Ovary (tissue), 9 donors: Measurements from ENCODE around the gene NEDD9. TPM values are rescaled to one million over a fixed set of nuclear protein-coding genes. Genes with fewer than 3 reads are reported as not detected.

Source experiments
- DNase-seq, 5 donors: peaks; one replicate each; pipeline ENCODE4 v3.0.0-alpha.2; 2019 to 2020
- H3K27ac ChIP-seq, 2 donors: fragments of 200-600 bp; one replicate each; pipeline versions ENCODE4 v1.5.1 to v1.8.0; 2019 to 2022
- H3K27me3 ChIP-seq: fragments of 200-600 bp; one replicate; pipeline ENCODE4 v1.8.0; 2022
- H3K36me3 ChIP-seq: fragments of 200-600 bp; sonication (generic); one replicate; pipeline ENCODE4 v1.5.1; 2019
- H3K4me1 ChIP-seq: one replicate; pipeline ENCODE4 v1.8.1; 2013; ENCODE audit warnings: mild to moderate bottlenecking, moderate library complexity; ENCODE audit not compliant: insufficient read depth
- H3K4me3 ChIP-seq: fragments of 200-600 bp; sonication (generic); one replicate; pipeline ENCODE4 v1.5.1; 2017
- H3K9me3 ChIP-seq, 2 donors: fragments of 200-600 bp in 1 of 2; sonication (generic) in 1 of 2; one replicate each; pipeline versions ENCODE4 v1.5.1 to v1.8.1; 2013 to 2019; ENCODE audit warnings: mild to moderate bottlenecking in 1 of 2, moderate library complexity in 1 of 2
- CTCF ChIP-seq, 3 donors: fragments of 450-650 bp in 2 of 3; fragments of 200-600 bp in 1 of 3; IDR thresholded peaks; one replicate each; pipeline versions ENCODE4 v1.5.1 to v1.8.0; 2016 to 2022; ENCODE audit warnings: antibody characterized with exemption in 3 of 3, mild to moderate bottlenecking in 1 of 3
- EP300 ChIP-seq: sonication (generic); formaldehyde crosslinking; IDR thresholded peaks from one replicate; pipeline ENCODE4 v1.6.1; 2017; ENCODE audit warnings: antibody characterized with exemption
- POLR2A ChIP-seq: fragments of 450-650 bp; IDR thresholded peaks from one replicate; pipeline ENCODE4 v1.6.1; 2017; ENCODE audit warnings: antibody characterized with exemption, mild to moderate bottlenecking, moderate library complexity
- WGBS, 3 donors: extraction: QIAGEN DNeasy Blood & Tissue Kit in 1 of 3; methylation state at CpG; one replicate each; pipeline versions ENCODE4 v1.1.5 to v1.1.7; 2013 to 2017; 5-methylcytosine and 5-hydroxymethylcytosine counted together
- intact Hi-C, 4 donors: fragments of 100-400 bp; cut with DNase I; formaldehyde crosslinking; loops; one replicate each; pipeline versions ENCODE4 v1.11.0 to v1.15.1; 2022 to 2023
- polyA plus RNA-seq, 2 donors: library from polyadenylated mRNA; stranded (reverse); fragments of 200-250 nt in 1 of 2; fragments of 350-450 nt in 1 of 2; fragmentation: Illumina TruSeq in 1 of 2; extraction: RNeasy Lipid Tissue Mini Kit (QIAGEN cat#74804) in 1 of 2; gene quantifications; one replicate each; pipeline ENCODE4 v1.2.3, GENCODE V29; 2013 to 2014
- total RNA-seq, 7 donors: library from RNA; depleted of rRNA in 2 of 7; stranded (reverse); fragments of >200 nt in 2 of 7; fragmentation: NEBNext Ultra II Directional in 3 of 7; extraction: Animal tissue kit (Norgen Biotek cat#: 25700) in 3 of 7; gene quantifications; one replicate each; pipeline versions ENCODE4 v1.1.0 to v1.2.4, GENCODE V29; 2016 to 2023
- donor health status: DM: no; HTN: no; CAD: no; lungs with moderate emphysema.
- donor health status: DM: no; HTN: no; CAD: no.
- donor health status: Bipolar disorder and iron deficiency.
- donor health status: DM: yes; HTN: yes; CAD: no.
- donor health status: DM: no; HTN: no; CAD: no.
- donor health status: DM: yes; HTN: yes; CAD: no.

NEDD9 gene
- total and polyA plus RNA-seq, 9 donors, result 5.0 to 49.4 (median 13.7) TPM

DNA sequence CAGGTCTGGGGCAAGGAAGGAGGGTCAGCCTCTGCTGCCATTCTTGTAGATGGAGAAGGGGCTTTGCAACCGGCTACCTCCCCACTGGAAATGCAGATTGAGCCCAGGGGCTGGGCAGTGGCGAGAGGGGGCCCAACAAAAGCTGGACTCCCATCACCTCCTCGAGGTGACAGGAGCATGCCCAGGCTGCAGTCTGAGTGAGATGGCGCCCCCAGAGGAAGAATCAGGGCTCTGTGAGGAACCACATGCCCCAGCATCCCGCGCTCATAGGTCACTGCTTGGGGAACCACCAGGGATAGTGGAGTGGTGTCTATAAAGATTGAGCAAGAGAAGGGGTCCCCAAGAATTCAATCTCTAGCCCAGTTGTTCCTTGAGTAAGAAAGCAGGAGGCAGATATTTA lies 31.6 kb upstream of the NEDD9 start:
- Histone ChIP-seq H3K4me1 (peaks cover 2% of the 10 kb centered on the region), H3K4me3 (no peak overlapping the region), H3K9me3 (no peaks in the 10 kb centered on the region), H3K27me3 (no peaks in the 10 kb centered on the region), H3K36me3 (no peaks in the 10 kb centered on the region), H3K27ac (no peak overlapping the region)
- intact Hi-C loops, result no loop called here
- no peak for TF ChIP-seq EP300
- no peak for TF ChIP-seq POLR2A
- no peak for DNase-seq
- WGBS, 3 donors, result 92 to 96% (median 93%) methylated on average over 6 of the region's 6 CpGs

DNA sequence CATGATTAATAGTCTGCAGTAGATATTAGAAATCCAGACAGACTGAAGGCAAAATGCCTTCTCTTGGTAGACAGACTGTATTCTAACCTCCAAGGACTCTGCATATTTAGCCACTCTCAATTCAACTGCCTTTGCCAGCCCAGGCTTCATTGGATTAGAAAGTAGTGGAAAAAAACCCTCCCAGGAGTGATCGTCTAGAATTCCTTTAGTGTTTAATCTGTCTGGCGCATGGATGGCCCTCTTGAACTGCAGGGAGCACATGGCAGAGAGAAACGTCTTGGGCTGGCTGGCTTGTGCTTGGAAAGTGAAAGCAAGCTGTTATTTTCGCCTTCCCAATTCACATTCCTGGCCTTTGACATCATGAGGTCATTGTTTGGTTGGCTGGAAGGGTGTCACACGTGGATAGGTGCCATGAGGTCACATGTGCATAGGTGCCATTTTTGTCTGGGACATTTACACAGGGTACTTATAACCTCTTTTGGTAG lies 30.9 kb upstream of the NEDD9 start:
- peak overlapping the region in 1 of 2 donors; percentile 16 for H3K27ac ChIP-seq
- TF ChIP-seq CTCF (IDR thresholded peaks at IDR 0.05) (no peak), EP300 (no peak), POLR2A (no peak)
- no peaks in the 10 kb centered on the region for H3K27me3 ChIP-seq
- WGBS, 3 donors, result 5 to 10% (median 7%) methylated on average over 5 of the region's 5 CpGs
- intact Hi-C loops, result no loop called here
- no peaks in the 10 kb centered on the region for H3K9me3 ChIP-seq
- peaks cover 2% of the 10 kb centered on the region for H3K4me1 ChIP-seq
- H3K4me3 ChIP-seq, result no peak overlapping the region
- DNase-seq, result peak; percentile 45 to 67 (median 55)
- no peaks in the 10 kb centered on the region for H3K36me3 ChIP-seq

GRCh38 chr6:11262242-11262641 lies 29.8 kb upstream of the NEDD9 start:
- intact Hi-C loops, result no loop called here
- Histone ChIP-seq H3K9me3 (no peaks in the 10 kb centered on the region), H3K36me3 (no peaks in the 10 kb centered on the region), H3K4me3 (no peak overlapping the region), H3K27me3 (no peaks in the 10 kb centered on the region), H3K4me1 (peaks cover 2% of the 10 kb centered on the region), H3K27ac (no peak overlapping the region)
- TF ChIP-seq POLR2A (no peak), CTCF (IDR thresholded peaks at IDR 0.05) (no peak), EP300 (no peak)
- DNase-seq, result no peak
- whole genome bisulfite sequencing, 3 donors, result 62 to 84% (median 65%) methylated on average over 4 of the region's 4 CpGs

DNA sequence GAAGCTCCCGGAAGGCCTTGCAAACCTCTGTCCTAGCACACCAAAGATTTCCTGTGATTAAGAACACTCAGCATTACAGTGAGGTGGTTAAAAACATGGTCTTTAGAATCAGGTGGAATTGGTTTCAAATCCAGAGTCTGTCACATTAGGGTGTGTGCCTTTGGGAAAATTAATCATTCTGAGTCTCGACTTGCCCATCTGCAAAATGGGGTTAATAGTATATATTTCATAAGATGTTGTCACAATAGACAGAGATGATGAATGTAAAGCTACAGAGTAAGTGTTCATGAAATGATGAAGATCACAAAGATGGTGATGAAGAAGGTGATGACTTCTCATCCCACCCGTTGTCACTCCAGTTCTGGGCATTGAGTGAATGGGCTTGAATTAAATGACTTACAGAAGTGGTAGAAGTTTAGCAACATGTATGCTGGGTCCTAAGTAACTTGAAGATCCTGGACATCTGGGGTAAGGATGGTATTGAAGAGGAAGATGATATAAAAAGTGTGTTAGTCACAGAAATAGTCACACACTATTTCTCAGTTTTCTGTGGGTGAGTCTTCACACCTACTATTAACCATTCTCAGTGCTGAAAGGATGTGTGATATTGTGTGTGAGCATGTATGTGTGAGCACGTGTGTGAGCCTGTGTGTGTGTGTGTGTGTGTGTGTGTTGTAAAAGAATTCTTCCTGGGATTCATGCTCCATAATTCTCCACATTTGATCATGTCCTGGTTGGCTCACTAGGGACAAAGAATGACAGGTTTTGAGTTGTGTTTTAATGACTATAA lies 28.0 kb upstream of the NEDD9 start:
- H3K36me3 ChIP-seq, result no peaks in the 10 kb centered on the region
- no peak overlapping the region for H3K4me3 ChIP-seq
- H3K9me3 ChIP-seq, result no peaks in the 10 kb centered on the region
- H3K27ac ChIP-seq, result no peak overlapping the region
- intact Hi-C loops, result no loop called here
- H3K4me1 ChIP-seq, result peaks cover 2% of the 10 kb centered on the region
- no peaks in the 10 kb centered on the region for H3K27me3 ChIP-seq
- TF ChIP-seq EP300 (no peak), CTCF (IDR thresholded peaks at IDR 0.05) (no peak), POLR2A (no peak)
- no peak for DNase-seq
- 92 to 97% (median 96%) methylated on average over 4 of the region's 4 CpGs for WGBS, 3 donors
